H9 (cell line): ENCODE data around the gene KRTAP12-1. TPM values are rescaled to one million over a fixed set of nuclear protein-coding genes. Genes with fewer than 3 reads are reported as not detected.
A peak's percentile ranks its signal among the peaks of the same experiment; 100 is the strongest.

Source experiments
- DNase-seq: peaks from one replicate; pipeline ENCODE4 v3.0.0-alpha.2; 2017
- H2AFZ ChIP-seq: one replicate; pipeline ENCODE4 v1.6.1; 2013; ENCODE audit warnings: mild to moderate bottlenecking, low read length, control low read depth, moderate library complexity
- H2AK5ac ChIP-seq: 2 replicates; pipeline ENCODE4 v1.6.1; 2013; ENCODE audit warnings: low read length, control low read depth, mixed read lengths; ENCODE audit not compliant: insufficient read length
- H2BK120ac ChIP-seq: one replicate; pipeline ENCODE4 v1.6.1; 2013; ENCODE audit warnings: low read depth, mild to moderate bottlenecking, low read length, control low read depth, inconsistent platforms; ENCODE audit not compliant: poor library complexity, severe bottlenecking
- H2BK12ac ChIP-seq: 2 replicates; pipeline ENCODE4 v1.6.1; 2013; ENCODE audit warnings: low read length, control low read depth, mixed read lengths, low read depth; ENCODE audit not compliant: insufficient read length
- H2BK15ac ChIP-seq: 2 replicates; pipeline ENCODE4 v1.6.1; 2013; ENCODE audit warnings: low read depth, low read length, control low read depth
- H2BK20ac ChIP-seq: one replicate; pipeline ENCODE4 v1.6.1; 2013; ENCODE audit warnings: low read depth, mild to moderate bottlenecking, low read length, control low read depth, inconsistent platforms; ENCODE audit not compliant: poor library complexity, severe bottlenecking
- H2BK5ac ChIP-seq: 2 replicates; pipeline ENCODE4 v1.6.1; 2013; ENCODE audit warnings: low read length, control low read depth, mixed read lengths; ENCODE audit not compliant: insufficient read length
- H3K14ac ChIP-seq: 2 replicates; pipeline ENCODE4 v1.6.1; 2013; ENCODE audit warnings: low read length, control low read depth; ENCODE audit not compliant: insufficient read depth
- H3K18ac ChIP-seq: 2 replicates; pipeline ENCODE4 v1.6.1; 2013; ENCODE audit warnings: low read depth, mild to moderate bottlenecking, mixed read lengths, low read length, control low read depth; ENCODE audit not compliant: insufficient read length
- H3K23ac ChIP-seq: 2 replicates; pipeline ENCODE4 v1.6.1; 2013; ENCODE audit warnings: low read length, control low read depth, mixed read lengths, low read depth; ENCODE audit not compliant: insufficient read length
- H3K23me2 ChIP-seq: 2 replicates; pipeline ENCODE4 v1.6.1; 2013; ENCODE audit warnings: low read depth, mild to moderate bottlenecking, mixed read lengths, low read length, control low read depth; ENCODE audit not compliant: insufficient read length, poor library complexity, severe bottlenecking
- H3K27ac ChIP-seq: 2 replicates; pipeline ENCODE4 v1.5.1; 2013; ENCODE audit warnings: low read length, control low read depth, mixed read lengths, low read depth; ENCODE audit not compliant: insufficient read length
- H3K27me3 ChIP-seq: 2 replicates; pipeline ENCODE4 v1.6.1; 2013; ENCODE audit warnings: low read length, control low read depth, inconsistent platforms; ENCODE audit not compliant: insufficient read depth
- H3K4ac ChIP-seq: 2 replicates; pipeline ENCODE4 v1.6.1; 2013; ENCODE audit warnings: low read depth, mild to moderate bottlenecking, control low read depth, inconsistent platforms, low read length, moderate library complexity
- H3K4me1 ChIP-seq: 2 replicates; pipeline ENCODE4 v1.6.1; 2013; ENCODE audit warnings: low read length, control low read depth, inconsistent platforms; ENCODE audit not compliant: insufficient read depth
- H3K4me2 ChIP-seq: 2 replicates; pipeline ENCODE4 v1.6.1; 2013; ENCODE audit warnings: low read length, control low read depth, mixed read lengths; ENCODE audit not compliant: insufficient read length, insufficient read depth
- H3K56ac ChIP-seq: 2 replicates; pipeline ENCODE4 v1.6.1; 2013; ENCODE audit warnings: low read depth, mild to moderate bottlenecking, mixed read lengths, low read length, control low read depth; ENCODE audit not compliant: insufficient read length
- H3K79me1 ChIP-seq: 2 replicates; pipeline ENCODE4 v1.6.1; 2013; ENCODE audit warnings: low read depth, mild to moderate bottlenecking, moderate library complexity, low read length, control low read depth, inconsistent platforms; ENCODE audit not compliant: insufficient read depth, poor library complexity, severe bottlenecking
- H3K79me2 ChIP-seq: 2 replicates; pipeline ENCODE4 v1.6.1; 2013; ENCODE audit warnings: low read length, control low read depth, inconsistent platforms; ENCODE audit not compliant: insufficient read depth
- H3K9ac ChIP-seq: 2 replicates; pipeline ENCODE4 v1.6.1; 2013; ENCODE audit warnings: low read length, control low read depth, mixed read lengths; ENCODE audit not compliant: insufficient read length; ENCODE audit errors: extremely low read depth
- H3K9me3 ChIP-seq: one replicate; pipeline ENCODE4 v1.6.1; 2013; ENCODE audit warnings: low read depth, low read length, inconsistent platforms; ENCODE audit not compliant: control insufficient read depth
- H3T11ph ChIP-seq: one replicate; pipeline ENCODE4 v1.6.1; 2013; ENCODE audit warnings: mild to moderate bottlenecking, low read length, control low read depth, inconsistent platforms
- H4K20me1 ChIP-seq: one replicate; pipeline ENCODE4 v1.6.1; 2013; ENCODE audit not compliant: control insufficient read depth, insufficient read length, insufficient read depth
- H4K5ac ChIP-seq: 2 replicates; pipeline ENCODE4 v1.6.1; 2013; ENCODE audit warnings: low read depth, mild to moderate bottlenecking, mixed read lengths, low read length, control low read depth; ENCODE audit not compliant: insufficient read length
- H4K8ac ChIP-seq: replicated peaks from 2 replicates; pipeline ENCODE4 v1.6.1; 2013; ENCODE audit warnings: low read length, control low read depth, mixed read lengths, low read depth; ENCODE audit not compliant: insufficient read length
- H4K91ac ChIP-seq: 2 replicates; pipeline ENCODE4 v1.6.1; 2013; ENCODE audit warnings: low read depth, mild to moderate bottlenecking, moderate library complexity, mixed read lengths, low read length, control low read depth; ENCODE audit not compliant: insufficient read length
- H3K27ac Mint-ChIP-seq, 3 experiments: 2 replicates in 2 of 3; 3 replicates in 1 of 3; pipeline ENCODE4 v1.8.0; 2020 to 2021; ENCODE audit warnings: mixed read lengths in 3 of 3, mild to moderate bottlenecking in 1 of 3, moderate library complexity in 1 of 3
- H3K27me3 Mint-ChIP-seq: 2 replicates; pipeline ENCODE4 v1.8.0; 2021; ENCODE audit warnings: low read depth, mild to moderate bottlenecking, moderate library complexity, mixed read lengths
- H3K36me3 Mint-ChIP-seq, 3 experiments: 2 replicates in 2 of 3; 3 replicates in 1 of 3; pipeline ENCODE4 v1.8.0; 2020 to 2021; ENCODE audit warnings: low read depth in 3 of 3, mixed read lengths in 3 of 3; ENCODE audit not compliant: insufficient read depth in 1 of 3
- H3K4me1 Mint-ChIP-seq, 2 experiments: 2 replicates each; pipeline ENCODE4 v1.8.0; 2020; ENCODE audit warnings: mixed read lengths in 2 of 2
- H3K4me3 Mint-ChIP-seq, 2 experiments: 2 replicates in 1 of 2; 3 replicates in 1 of 2; pipeline ENCODE4 v1.8.0; 2020 to 2021; ENCODE audit warnings: mild to moderate bottlenecking in 2 of 2, mixed read lengths in 2 of 2, moderate library complexity in 1 of 2
- H3K9me3 Mint-ChIP-seq, 2 experiments: 2 replicates in 1 of 2; 3 replicates in 1 of 2; pipeline ENCODE4 v1.8.0; 2020; ENCODE audit warnings: mild to moderate bottlenecking in 2 of 2, mixed read lengths in 2 of 2, moderate library complexity in 1 of 2
- WGBS: extraction: QIAGEN DNeasy Blood & Tissue Kit; methylation state at CpG from one replicate; pipeline ENCODE4 v1.1.7; 2013; ENCODE audit warnings: missing lambda C conversion rate, low lambda C conversion rate, mixed read lengths; ENCODE audit not compliant: insufficient read length; ENCODE audit errors: extremely low coverage; 5-methylcytosine and 5-hydroxymethylcytosine counted together
- total RNA-seq: library from RNA; stranded (reverse); gene quantifications from 2 replicates; pipeline ENCODE4 v1.2.1, GENCODE V29; 2021
- TF ChIP-seq, protein P1 (sequence below): fragments of 200-600 bp; sonication (generic); conservative IDR thresholded peaks from 3 replicates; pipeline ENCODE4 v1.8.0; 2021; ENCODE audit warnings: antibody characterized with exemption, mild to moderate bottlenecking

The KRTAP12-1 gene
- total RNA-seq, 1 experiment from 2014 or later, result not detected

DNA sequence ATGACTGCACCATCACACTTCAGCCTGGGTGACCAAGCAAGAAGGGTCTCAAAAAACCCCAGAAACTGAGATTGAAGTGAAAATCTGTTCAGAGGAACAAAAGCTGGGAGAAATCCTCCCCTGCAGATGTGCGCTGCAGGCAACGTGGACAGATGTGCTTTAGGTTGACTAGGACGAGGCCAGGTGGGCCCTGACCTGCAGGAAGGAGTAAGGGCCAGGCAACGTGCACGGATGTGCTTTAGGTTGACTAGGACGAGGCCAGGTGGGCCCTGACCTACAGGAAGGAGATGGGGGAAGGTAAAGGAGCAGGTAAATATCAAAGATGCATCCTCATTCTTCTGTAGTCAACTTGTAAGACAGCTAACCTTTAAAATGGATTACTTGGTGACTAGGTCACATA lies 2.5 kb upstream of the KRTAP12-1 start:
- H3K9me3 Mint-ChIP-seq, result peaks cover 0 to 4% of the 10 kb centered on the region in 2 experiments; a peak in 2 of 5 replicates

More for the DNA sequence above, 2.5 kb upstream of the KRTAP12-1 start:
- Histone ChIP-seq H3K27me3 (no peaks in the 10 kb centered on the region), H3K23ac (no peak overlapping the region), H3K79me1 (no peaks in the 10 kb centered on the region), H4K20me1 (no peaks in the 10 kb centered on the region), H3K23me2 (no peaks in the 10 kb centered on the region), H3K9ac (no peak overlapping the region), H2BK12ac (no peak overlapping the region), H4K91ac (no peak overlapping the region), H3K56ac (no peak overlapping the region), H3K4me2 (no peak overlapping the region), H4K5ac (no peak overlapping the region), H3K18ac (no peak overlapping the region), H3K9me3 (no peaks in the 10 kb centered on the region), H2AFZ (no peak overlapping the region), H2BK15ac (no peak overlapping the region), H2AK5ac (no peak overlapping the region), H3K4me1 (peaks cover 5% of the 10 kb centered on the region; the same call in 1 of the 2 replicates), H3K4ac (no peak overlapping the region), H2BK120ac (no peak overlapping the region), H3K27ac (no peak overlapping the region), H3K79me2 (no peaks in the 10 kb centered on the region), H3K14ac (no peak overlapping the region), H3T11ph (no peak overlapping the region), H4K8ac (no peak overlapping the region), H2BK20ac (no peak overlapping the region), H2BK5ac (no peak overlapping the region)
- H3K27ac Mint-ChIP-seq, result no peak overlapping the region
- H3K4me3 Mint-ChIP-seq, result no peak overlapping the region
- no peaks in the 10 kb centered on the region; a peak in 1 of 7 replicates for H3K36me3 Mint-ChIP-seq
- DNase-seq, result peak; percentile 12
- no CpG with 5 or more reads among the region's 6 CpGs for WGBS
- H3K27me3 Mint-ChIP-seq, result peaks cover 32% of the 10 kb centered on the region
- TF ChIP-seq, protein P1, sequence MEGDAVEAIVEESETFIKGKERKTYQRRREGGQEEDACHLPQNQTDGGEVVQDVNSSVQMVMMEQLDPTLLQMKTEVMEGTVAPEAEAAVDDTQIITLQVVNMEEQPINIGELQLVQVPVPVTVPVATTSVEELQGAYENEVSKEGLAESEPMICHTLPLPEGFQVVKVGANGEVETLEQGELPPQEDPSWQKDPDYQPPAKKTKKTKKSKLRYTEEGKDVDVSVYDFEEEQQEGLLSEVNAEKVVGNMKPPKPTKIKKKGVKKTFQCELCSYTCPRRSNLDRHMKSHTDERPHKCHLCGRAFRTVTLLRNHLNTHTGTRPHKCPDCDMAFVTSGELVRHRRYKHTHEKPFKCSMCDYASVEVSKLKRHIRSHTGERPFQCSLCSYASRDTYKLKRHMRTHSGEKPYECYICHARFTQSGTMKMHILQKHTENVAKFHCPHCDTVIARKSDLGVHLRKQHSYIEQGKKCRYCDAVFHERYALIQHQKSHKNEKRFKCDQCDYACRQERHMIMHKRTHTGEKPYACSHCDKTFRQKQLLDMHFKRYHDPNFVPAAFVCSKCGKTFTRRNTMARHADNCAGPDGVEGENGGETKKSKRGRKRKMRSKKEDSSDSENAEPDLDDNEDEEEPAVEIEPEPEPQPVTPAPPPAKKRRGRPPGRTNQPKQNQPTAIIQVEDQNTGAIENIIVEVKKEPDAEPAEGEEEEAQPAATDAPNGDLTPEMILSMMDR, result no peak
- peaks cover 25 to 27% of the 10 kb centered on the region in 2 experiments for H3K4me1 Mint-ChIP-seq
